Nephron progenitor cell (in vitro differentiated cells): ENCODE data around the gene CBLN3.
"Not testable (repeated sequence)": the region's sequence is repeated elsewhere in the genome, so short reads cannot be mapped to it uniquely, and the experiment has no call there.

Experiments used
- DNase-seq: peaks from one replicate; pipeline ENCODE4 v3.0.0; 2021
- H3K27ac Mint-ChIP-seq: 2 replicates; pipeline ENCODE4 v1.8.0; 2021; ENCODE audit warnings: mild to moderate bottlenecking, moderate library complexity, mixed read lengths
- H3K27me3 Mint-ChIP-seq: 2 replicates; pipeline ENCODE4 v1.8.0; 2021; ENCODE audit warnings: mild to moderate bottlenecking, low read depth, mixed read lengths; ENCODE audit not compliant: poor library complexity
- H3K36me3 Mint-ChIP-seq: 2 replicates; pipeline ENCODE4 v1.8.0; 2021; ENCODE audit warnings: low read depth, mixed read lengths
- H3K4me1 Mint-ChIP-seq: 2 replicates; pipeline ENCODE4 v1.8.0; 2021; ENCODE audit warnings: mixed read lengths
- H3K4me3 Mint-ChIP-seq: 2 replicates; pipeline ENCODE4 v1.8.0; 2021; ENCODE audit warnings: mild to moderate bottlenecking, moderate library complexity, mixed read lengths
- H3K9me3 Mint-ChIP-seq: 2 replicates; pipeline ENCODE4 v1.8.0; 2021; ENCODE audit warnings: mild to moderate bottlenecking, moderate library complexity, mixed read lengths
- TF ChIP-seq, protein P1 (sequence below): fragments of 200-600 bp; sonication (generic); IDR thresholded peaks from 2 replicates; pipeline ENCODE4 v1.5.0; 2021; ENCODE audit warnings: antibody characterized with exemption

CBLN3 gene

GRCh38 chr14:24429395-24430142 is at the start of gene CBLN3, which contains the start of gene KHNYN:
CBLN3 (minus strand) TSS chr14:24429668; CDS start chr14:24429054, 614 bp downstream.
KHNYN (plus strand) TSS chr14:24429954; CDS start chr14:24430731, 777 bp downstream.
- Mint-ChIP-seq H3K27ac (peak within 1 kb of the TSS; percentile 91), H3K27me3 (peaks cover 27% of the 10 kb centered on the region), H3K9me3 (peaks cover 4% of the 10 kb centered on the region), H3K4me3 (peak within 1 kb of the TSS; percentile 86), H3K4me1 (peaks cover 38% of the 10 kb centered on the region), H3K36me3 (peaks cover 21% of the 10 kb centered on the region)
- peak; percentile 82 for DNase-seq
- TF ChIP-seq, protein P1, sequence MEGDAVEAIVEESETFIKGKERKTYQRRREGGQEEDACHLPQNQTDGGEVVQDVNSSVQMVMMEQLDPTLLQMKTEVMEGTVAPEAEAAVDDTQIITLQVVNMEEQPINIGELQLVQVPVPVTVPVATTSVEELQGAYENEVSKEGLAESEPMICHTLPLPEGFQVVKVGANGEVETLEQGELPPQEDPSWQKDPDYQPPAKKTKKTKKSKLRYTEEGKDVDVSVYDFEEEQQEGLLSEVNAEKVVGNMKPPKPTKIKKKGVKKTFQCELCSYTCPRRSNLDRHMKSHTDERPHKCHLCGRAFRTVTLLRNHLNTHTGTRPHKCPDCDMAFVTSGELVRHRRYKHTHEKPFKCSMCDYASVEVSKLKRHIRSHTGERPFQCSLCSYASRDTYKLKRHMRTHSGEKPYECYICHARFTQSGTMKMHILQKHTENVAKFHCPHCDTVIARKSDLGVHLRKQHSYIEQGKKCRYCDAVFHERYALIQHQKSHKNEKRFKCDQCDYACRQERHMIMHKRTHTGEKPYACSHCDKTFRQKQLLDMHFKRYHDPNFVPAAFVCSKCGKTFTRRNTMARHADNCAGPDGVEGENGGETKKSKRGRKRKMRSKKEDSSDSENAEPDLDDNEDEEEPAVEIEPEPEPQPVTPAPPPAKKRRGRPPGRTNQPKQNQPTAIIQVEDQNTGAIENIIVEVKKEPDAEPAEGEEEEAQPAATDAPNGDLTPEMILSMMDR = no peak

DNA sequence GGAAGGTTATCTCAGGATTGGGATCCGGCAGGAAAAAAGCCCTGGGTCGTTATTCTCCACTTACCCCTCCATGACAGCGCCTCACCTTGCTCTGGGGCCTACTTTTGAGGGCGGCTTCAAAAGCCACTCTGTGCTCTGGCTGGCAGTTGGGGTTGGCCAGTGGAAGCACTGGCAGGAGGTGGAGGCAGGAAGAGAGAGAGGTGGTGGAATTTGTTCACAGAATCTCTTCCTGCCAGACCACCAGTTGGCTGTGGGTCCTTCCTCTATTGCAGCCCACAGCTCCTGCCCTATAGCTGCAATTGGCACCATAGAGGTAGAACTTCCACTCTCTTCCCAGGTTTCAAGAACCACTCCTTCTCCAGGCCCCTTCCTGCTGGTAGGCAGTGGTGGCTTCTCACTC is 45.8 kb upstream of the CBLN3 start:
- H3K36me3 Mint-ChIP-seq = peaks cover 33% of the 10 kb centered on the region
- TF ChIP-seq, protein P1 = no peak

GRCh38 chr14:24473211-24473610 is 43.7 kb upstream of the CBLN3 start:
- Mint-ChIP-seq H3K27ac (no peak overlapping the region), H3K9me3 (peaks cover 20% of the 10 kb centered on the region), H3K4me1 (no peaks in the 10 kb centered on the region), H3K36me3 (peaks cover 27% of the 10 kb centered on the region), H3K27me3 (peaks cover 1% of the 10 kb centered on the region), H3K4me3 (no peak overlapping the region)
- DNase-seq = no peak
- TF ChIP-seq, protein P1 = no peak

More for the DNA sequence above, 45.8 kb upstream of the CBLN3 start:
- DNase-seq = no peak
- Mint-ChIP-seq H3K27ac (no peak overlapping the region), H3K4me1 (no peaks in the 10 kb centered on the region), H3K9me3 (peaks cover 16% of the 10 kb centered on the region), H3K4me3 (no peak overlapping the region), H3K27me3 (peaks cover 5% of the 10 kb centered on the region)

- not testable (repeated sequence) for H3K4me3 Mint-ChIP-seq, H3K27ac Mint-ChIP-seq, H3K27me3 Mint-ChIP-seq, DNase-seq, H3K4me1 Mint-ChIP-seq
- peaks cover 27% of the 10 kb centered on the region for H3K36me3 Mint-ChIP-seq
- H3K9me3 Mint-ChIP-seq = peaks cover 20% of the 10 kb centered on the region
Observed at GRCh38 chr14:24470450-24470849, 41.0 kb upstream of the CBLN3 start.

- TF ChIP-seq, protein P1 = no peak
- H3K27me3 Mint-ChIP-seq = peaks cover 2% of the 10 kb centered on the region
Observed at GRCh38 chr14:24465805-24466204, 36.3 kb upstream of the CBLN3 start.

DNA sequence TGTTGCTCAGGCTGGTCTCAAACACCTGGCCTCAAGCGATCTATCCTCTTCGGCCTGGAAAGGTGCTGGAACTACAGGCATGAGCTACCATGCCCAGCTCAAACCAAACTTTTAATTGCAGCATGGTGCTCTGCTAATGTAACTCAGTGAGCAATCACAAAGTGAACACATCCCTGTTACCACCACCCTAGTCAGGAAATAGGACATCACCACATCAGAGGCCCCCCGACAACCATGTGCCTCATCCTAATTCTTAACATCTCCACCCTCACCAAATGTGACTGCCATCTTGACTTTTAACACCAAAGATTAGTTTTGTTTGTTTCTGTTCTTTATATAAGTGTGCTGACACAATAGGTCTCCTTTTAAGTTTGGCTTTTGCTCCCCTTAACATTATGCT is 35.9 kb upstream of the CBLN3 start:
- TF ChIP-seq, protein P1 = no peak

More at GRCh38 chr14:24465805-24466204, 36.3 kb upstream of the CBLN3 start:
- no peak overlapping the region for H3K27ac Mint-ChIP-seq
- no peak overlapping the region for H3K4me3 Mint-ChIP-seq
- DNase-seq = no peak
- H3K9me3 Mint-ChIP-seq = peaks cover 10% of the 10 kb centered on the region
- H3K4me1 Mint-ChIP-seq = no peaks in the 10 kb centered on the region
- peaks cover 18% of the 10 kb centered on the region for H3K36me3 Mint-ChIP-seq

More for the DNA sequence above, 35.9 kb upstream of the CBLN3 start:
- H3K27me3 Mint-ChIP-seq = peaks cover 2% of the 10 kb centered on the region
- DNase-seq = no peak
- H3K36me3 Mint-ChIP-seq = peaks cover 18% of the 10 kb centered on the region
- no peak overlapping the region for H3K27ac Mint-ChIP-seq
- H3K4me3 Mint-ChIP-seq = no peak overlapping the region
- peaks cover 5% of the 10 kb centered on the region for H3K9me3 Mint-ChIP-seq
- no peaks in the 10 kb centered on the region for H3K4me1 Mint-ChIP-seq
